H1 (cell line): ENCODE data around the gene PHYH. TPM values are rescaled to one million over a fixed set of nuclear protein-coding genes. Genes with fewer than 3 reads are reported as not detected.

Experiments
- ATF3 ChIP-seq: IDR thresholded peaks from 2 replicates; pipeline ENCODE4 v1.6.1; 2011; ENCODE audit warnings: low read depth, mild to moderate bottlenecking, low read length; ENCODE audit not compliant: insufficient read depth
- CHD2 ChIP-seq: IDR thresholded peaks from 2 replicates; pipeline ENCODE4 v1.6.1; 2012; ENCODE audit warnings: low read length, improper control_type of control experiment
- CTCF ChIP-seq, 3 experiments: IDR thresholded peaks; 1 replicate in 2 of 3; 2 replicates in 1 of 3; pipeline versions ENCODE4 v1.5.1 to v1.6.1; 2011; ENCODE audit warnings: low read length in 3 of 3, mild to moderate bottlenecking in 3 of 3, inconsistent platforms in 2 of 3, low read depth in 1 of 3, moderate library complexity in 1 of 3; ENCODE audit not compliant: insufficient read depth in 1 of 3; ENCODE audit errors: control extremely low read depth in 1 of 3
- EP300 ChIP-seq, 2 experiments: IDR thresholded peaks; 1 replicate in 1 of 2; 2 replicates in 1 of 2; pipeline ENCODE4 v1.6.1; 2011 to 2012; ENCODE audit warnings: low read depth in 2 of 2, low read length in 2 of 2, mild to moderate bottlenecking in 2 of 2, borderline replicate concordance in 1 of 2, inconsistent platforms in 1 of 2, moderate library complexity in 1 of 2
- KDM4A ChIP-seq: IDR thresholded peaks from one replicate; pipeline ENCODE4 v1.7.1; 2012; ENCODE audit warnings: low read depth, mild to moderate bottlenecking, moderate library complexity, low read length, inconsistent platforms; ENCODE audit not compliant: severe bottlenecking
- PHF8 ChIP-seq: fragments of 200-600 bp; sonication (generic); conservative IDR thresholded peaks from 2 replicates; pipeline ENCODE4 v1.7.1; 2012; ENCODE audit warnings: low read depth, mild to moderate bottlenecking, inconsistent platforms, low read length, moderate library complexity
- SRF ChIP-seq: IDR thresholded peaks from 2 replicates; pipeline ENCODE4 v1.6.1; 2011; ENCODE audit warnings: mild to moderate bottlenecking, low read depth, low read length, moderate library complexity
- TEAD4 ChIP-seq: IDR thresholded peaks from 2 replicates; pipeline ENCODE4 v1.6.1; 2012; ENCODE audit warnings: low read depth, low read length, inconsistent platforms, mixed read lengths
- polyA plus RNA-seq, 7 experiments: library from polyadenylated mRNA; depleted of rRNA in 3 of 7; stranded (reverse) in 5 of 7; unstranded in 2 of 7; fragments of >200 nt in 5 of 7; fragments of 200-250 nt in 2 of 7; gene quantifications; 1 replicate in 5 of 7; 2 replicates in 1 of 7; 4 replicates in 1 of 7; pipeline versions ENCODE4 v1.2.1 to v1.2.3, GENCODE V29; 2011 to 2013; ENCODE audit warnings: missing spikeins in 2 of 7, mixed read lengths in 2 of 7
- total RNA-seq: library from RNA; stranded (reverse); fragmentation: NEBNext Ultra II Directional; extraction: Animal tissue kit (Norgen Biotek cat#: 25700); gene quantifications from 2 replicates; pipeline ENCODE4 v1.2.1, GENCODE V29; 2021

Gene PHYH
- total and polyA plus RNA-seq, 2 of the 8 experiments (the other 6 are each of a cell fraction or from before 2014, with no cell fraction given), result 22.0 to 22.7 TPM

DNA sequence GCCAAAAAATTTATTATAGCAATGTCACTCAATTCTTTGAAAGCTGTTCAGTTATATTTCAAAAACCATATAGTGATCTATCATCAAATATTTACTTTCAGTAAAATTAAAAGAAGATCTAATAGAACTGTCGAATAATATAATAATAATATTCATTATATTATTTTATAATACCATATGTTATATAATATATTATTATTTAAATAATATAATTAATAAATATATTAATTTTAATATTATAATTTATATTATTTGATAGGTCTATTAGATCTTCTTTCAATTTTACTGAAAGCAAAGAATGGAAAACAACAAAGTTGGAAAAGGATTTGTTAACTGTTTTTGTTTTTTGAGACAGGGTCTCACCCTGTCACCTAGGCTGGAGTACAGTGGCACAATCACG lies 43.2 kb downstream of the PHYH start (continued):
- TF ChIP-seq CTCF (IDR thresholded peaks at IDR 0.05; ENCODE audit: control extremely low read depth in 1 of 3, insufficient read depth in 1 of 3, low read depth in 1 of 3, low read length in 3 of 3) (no peak), SRF (no peak), PHF8 (no peak), ATF3 (no peak), EP300 (IDR thresholded peaks at IDR 0.05; ENCODE audit: borderline replicate concordance in 1 of 2, low read depth in 2 of 2, low read length in 2 of 2) (no peak), TEAD4 (no peak), KDM4A (no peak), CHD2 (no peak)
